HG03439 (cell line): ENCODE data around the gene ZNF133.
"Not testable (repeated sequence)": the region's sequence is repeated elsewhere in the genome, so short reads cannot be mapped to it uniquely, and the experiment has no call there.

Experiments
- ATAC-seq: cut with Tn5 transposase; IDR thresholded peaks from one replicate; pipeline ENCODE4 v1.9.1; 2021; ENCODE audit warnings: mild to moderate bottlenecking, moderate library complexity; ENCODE audit not compliant: unreplicated experiment

The ZNF133 gene

GRCh38 chr20:18287915-18288748 lies at the start of gene ZNF133:
Gene ZNF133 (plus strand): TSS chr20:18288527. CDS start chr20:18305687, 17,160 bp downstream.
- ATAC-seq, result peak; percentile 97

GRCh38 chr20:18240997-18241396 lies 47.3 kb upstream of the ZNF133 start:
- ATAC-seq, result no peak

- no peak for ATAC-seq
Measured at GRCh38 chr20:18243802-18244201, 44.5 kb upstream of the ZNF133 start.

GRCh38 chr20:18248545-18248944 lies 39.8 kb upstream of the ZNF133 start:
- not testable (repeated sequence) for ATAC-seq

- ATAC-seq, result no peak
Measured at GRCh38 chr20:18250217-18250616, 38.1 kb upstream of the ZNF133 start.

GRCh38 chr20:18252597-18253451 lies 35.5 kb upstream of the ZNF133 start:
- no peak for ATAC-seq

- no peak for ATAC-seq
Measured at GRCh38 chr20:18254615-18255014, 33.7 kb upstream of the ZNF133 start.

GRCh38 chr20:18255526-18255925 lies 32.8 kb upstream of the ZNF133 start:
- ATAC-seq, result no peak

GRCh38 chr20:18256440-18257090 lies 31.8 kb upstream of the ZNF133 start:
- ATAC-seq, result no peak

- ATAC-seq, result no peak
Measured at GRCh38 chr20:18258126-18258860, 30.0 kb upstream of the ZNF133 start.

- ATAC-seq, result no peak
Measured at GRCh38 chr20:18259730-18260129, 28.6 kb upstream of the ZNF133 start.

- ATAC-seq, result no peak
Measured at GRCh38 chr20:18263723-18264122, 24.6 kb upstream of the ZNF133 start.

- no peak for ATAC-seq
Measured at GRCh38 chr20:18265441-18265840, 22.9 kb upstream of the ZNF133 start.

- no peak for ATAC-seq
Measured at GRCh38 chr20:18266282-18266681, 22.0 kb upstream of the ZNF133 start.

- no peak for ATAC-seq
Measured at GRCh38 chr20:18267815-18268214, 20.5 kb upstream of the ZNF133 start.

GRCh38 chr20:18271160-18271559 lies 17.2 kb upstream of the ZNF133 start:
- ATAC-seq, result no peak

GRCh38 chr20:18272451-18272850 lies 15.9 kb upstream of the ZNF133 start:
- ATAC-seq, result no peak

GRCh38 chr20:18273738-18274137 lies 14.6 kb upstream of the ZNF133 start:
- ATAC-seq, result no peak

- not testable (repeated sequence) for ATAC-seq
Measured at GRCh38 chr20:18275960-18276359, 12.4 kb upstream of the ZNF133 start.

- no peak for ATAC-seq
Measured at GRCh38 chr20:18276821-18277220, 11.5 kb upstream of the ZNF133 start.

GRCh38 chr20:18279242-18279641 lies 9.1 kb upstream of the ZNF133 start:
- no peak for ATAC-seq
